ENCODE measurements around the gene RNF17.
"Not testable (repeated sequence)": the region's sequence is repeated elsewhere in the genome, so short reads cannot be mapped to it uniquely, and the experiment has no call there.

The RNF17 gene, protein sequence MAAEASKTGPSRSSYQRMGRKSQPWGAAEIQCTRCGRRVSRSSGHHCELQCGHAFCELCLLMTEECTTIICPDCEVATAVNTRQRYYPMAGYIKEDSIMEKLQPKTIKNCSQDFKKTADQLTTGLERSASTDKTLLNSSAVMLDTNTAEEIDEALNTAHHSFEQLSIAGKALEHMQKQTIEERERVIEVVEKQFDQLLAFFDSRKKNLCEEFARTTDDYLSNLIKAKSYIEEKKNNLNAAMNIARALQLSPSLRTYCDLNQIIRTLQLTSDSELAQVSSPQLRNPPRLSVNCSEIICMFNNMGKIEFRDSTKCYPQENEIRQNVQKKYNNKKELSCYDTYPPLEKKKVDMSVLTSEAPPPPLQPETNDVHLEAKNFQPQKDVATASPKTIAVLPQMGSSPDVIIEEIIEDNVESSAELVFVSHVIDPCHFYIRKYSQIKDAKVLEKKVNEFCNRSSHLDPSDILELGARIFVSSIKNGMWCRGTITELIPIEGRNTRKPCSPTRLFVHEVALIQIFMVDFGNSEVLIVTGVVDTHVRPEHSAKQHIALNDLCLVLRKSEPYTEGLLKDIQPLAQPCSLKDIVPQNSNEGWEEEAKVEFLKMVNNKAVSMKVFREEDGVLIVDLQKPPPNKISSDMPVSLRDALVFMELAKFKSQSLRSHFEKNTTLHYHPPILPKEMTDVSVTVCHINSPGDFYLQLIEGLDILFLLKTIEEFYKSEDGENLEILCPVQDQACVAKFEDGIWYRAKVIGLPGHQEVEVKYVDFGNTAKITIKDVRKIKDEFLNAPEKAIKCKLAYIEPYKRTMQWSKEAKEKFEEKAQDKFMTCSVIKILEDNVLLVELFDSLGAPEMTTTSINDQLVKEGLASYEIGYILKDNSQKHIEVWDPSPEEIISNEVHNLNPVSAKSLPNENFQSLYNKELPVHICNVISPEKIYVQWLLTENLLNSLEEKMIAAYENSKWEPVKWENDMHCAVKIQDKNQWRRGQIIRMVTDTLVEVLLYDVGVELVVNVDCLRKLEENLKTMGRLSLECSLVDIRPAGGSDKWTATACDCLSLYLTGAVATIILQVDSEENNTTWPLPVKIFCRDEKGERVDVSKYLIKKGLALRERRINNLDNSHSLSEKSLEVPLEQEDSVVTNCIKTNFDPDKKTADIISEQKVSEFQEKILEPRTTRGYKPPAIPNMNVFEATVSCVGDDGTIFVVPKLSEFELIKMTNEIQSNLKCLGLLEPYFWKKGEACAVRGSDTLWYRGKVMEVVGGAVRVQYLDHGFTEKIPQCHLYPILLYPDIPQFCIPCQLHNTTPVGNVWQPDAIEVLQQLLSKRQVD (N-terminal part only)
- 0 to 0.07 (median 0) reads per million in 9 experiments for total RNA-seq

DNA sequence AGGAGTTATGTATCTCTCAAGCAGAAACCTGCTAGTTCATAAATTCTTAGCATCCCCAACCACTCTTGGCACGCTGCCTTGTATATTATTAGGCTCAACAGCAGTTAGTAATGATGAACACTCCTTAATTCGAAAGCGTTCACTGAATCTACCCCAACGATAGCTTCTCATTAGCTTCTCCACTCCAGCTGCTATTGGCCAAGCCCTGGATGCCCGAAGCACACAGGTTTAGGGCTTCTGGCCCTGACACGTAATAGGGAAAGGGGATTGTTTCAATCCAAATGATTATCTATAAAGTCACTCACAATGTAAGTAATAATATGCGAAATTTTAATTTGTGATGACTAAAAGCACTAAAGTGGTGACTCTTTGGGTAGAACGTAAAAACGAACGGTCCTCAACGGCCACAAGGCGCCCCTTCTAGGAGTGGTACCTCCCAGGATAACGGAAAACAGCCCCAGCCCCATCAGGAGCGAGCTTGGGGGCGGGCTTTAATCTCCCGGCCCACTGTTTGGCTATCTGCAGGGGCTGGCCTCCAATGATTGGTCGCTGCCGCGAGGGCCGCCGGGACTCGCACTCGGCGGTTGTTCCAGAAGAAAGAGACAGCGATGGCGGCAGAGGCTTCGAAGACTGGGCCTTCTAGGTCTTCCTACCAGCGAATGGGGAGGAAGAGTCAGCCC is at the start of gene RNF17:
RNF17 (plus strand) TSS at position 574 of the 680 bp plus-strand sequence; CDS start at position 609, 35 bp downstream.
- Mint-ChIP-seq H3K4me1 (ENCODE audit: low read depth in 2 of 2) (no peaks in the 10 kb centered on the region), H3K36me3 (ENCODE audit: insufficient read depth) (no peaks in the 10 kb centered on the region), H3K27me3 (peaks cover 0 to 17% of the 10 kb centered on the region in 2 donors), H3K9me3 (no peaks in the 10 kb centered on the region), H3K27ac (no peak within 1 kb of the TSS), H3K4me3 (no peak within 1 kb of the TSS)
- DNase-seq (no peak), ATAC-seq (replicated peaks) (no peak)

DNA sequence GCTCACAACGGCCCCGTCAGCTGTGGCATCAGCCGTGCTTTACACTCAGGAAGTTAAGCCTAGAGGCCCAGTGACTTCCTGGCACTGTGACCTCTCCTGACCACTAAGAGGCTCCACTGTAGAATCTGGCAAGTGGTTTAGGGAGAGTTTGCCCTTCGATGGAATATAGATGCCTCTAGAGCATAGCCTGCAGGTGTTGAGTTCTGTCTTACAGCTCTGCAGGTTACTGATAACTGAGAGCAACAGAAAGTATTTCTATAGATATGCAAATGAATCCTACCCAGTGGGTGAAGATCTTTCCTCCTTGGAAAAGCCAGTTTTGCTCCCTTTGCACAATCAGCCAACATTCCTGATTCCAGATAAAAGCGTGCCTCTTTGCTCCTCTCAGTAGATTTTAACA is 48.0 kb upstream of the RNF17 start:
- DNase-seq, result no peak
- no peak for ATAC-seq (replicated peaks)
- no peak overlapping the region for H3K4me3 Mint-ChIP-seq
- peaks cover 21 to 25% of the 10 kb centered on the region in 2 donors for H3K27me3 Mint-ChIP-seq
- H3K4me1 Mint-ChIP-seq (ENCODE audit: low read depth in 2 of 2), result no peaks in the 10 kb centered on the region
- H3K36me3 Mint-ChIP-seq (ENCODE audit: insufficient read depth), result peaks cover 5% of the 10 kb centered on the region
- no peak overlapping the region for H3K27ac Mint-ChIP-seq
- no peaks in the 10 kb centered on the region for H3K9me3 Mint-ChIP-seq

DNA sequence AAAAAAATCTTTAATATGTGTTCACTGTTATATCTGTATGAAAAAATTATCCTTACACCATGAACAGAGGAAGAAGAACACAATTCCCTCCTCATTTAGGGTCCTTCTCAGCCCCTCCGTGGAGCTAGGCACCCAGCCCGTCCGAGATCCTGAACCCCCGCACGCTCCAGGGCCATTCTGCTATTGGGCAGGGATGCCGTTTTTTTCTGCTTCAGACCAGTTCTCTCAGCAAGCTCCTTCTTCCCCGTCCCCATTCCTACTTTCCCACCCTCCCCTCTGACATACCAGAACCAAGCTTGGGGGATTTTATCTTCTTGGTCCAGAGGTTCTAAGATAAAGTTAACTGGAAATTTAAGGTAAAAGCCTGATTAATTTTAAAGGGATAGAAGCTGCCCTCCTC is 47.5 kb upstream of the RNF17 start:
- Mint-ChIP-seq H3K4me3 (no peak overlapping the region), H3K4me1 (ENCODE audit: low read depth in 2 of 2) (no peaks in the 10 kb centered on the region), H3K9me3 (no peaks in the 10 kb centered on the region), H3K27me3 (peaks cover 25 to 29% of the 10 kb centered on the region in 2 donors), H3K36me3 (ENCODE audit: insufficient read depth) (peaks cover 4% of the 10 kb centered on the region), H3K27ac (no peak overlapping the region)
- no peak for DNase-seq
- ATAC-seq (replicated peaks), result no peak

DNA sequence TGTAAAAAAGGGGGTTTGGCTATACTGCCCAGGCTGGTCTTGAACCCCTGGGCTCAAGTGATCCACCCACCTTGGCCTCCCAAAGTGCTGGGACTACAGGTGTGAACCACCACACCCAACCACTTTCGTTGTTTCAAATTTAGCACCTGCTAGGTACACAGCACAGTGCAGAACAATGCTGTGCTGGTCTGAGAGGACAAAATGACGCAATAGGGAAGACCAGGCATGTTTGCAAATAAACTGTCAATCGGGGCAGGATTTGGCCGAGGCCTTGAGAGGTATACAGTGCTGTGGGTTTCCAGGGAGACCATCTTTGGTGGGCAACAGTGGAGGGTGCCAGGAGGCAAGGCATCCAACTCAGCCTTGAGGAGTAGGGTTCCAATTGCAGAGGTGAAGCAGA is 46.8 kb upstream of the RNF17 start:
- ATAC-seq (replicated peaks) (no peak), DNase-seq (no peak)
- H3K36me3 Mint-ChIP-seq (ENCODE audit: insufficient read depth), result peaks cover 3% of the 10 kb centered on the region
- H3K4me1 Mint-ChIP-seq (ENCODE audit: low read depth in 2 of 2), result no peaks in the 10 kb centered on the region
- H3K4me3 Mint-ChIP-seq, result no peak overlapping the region
- peaks cover 31 to 33% of the 10 kb centered on the region in 2 donors for H3K27me3 Mint-ChIP-seq
- no peaks in the 10 kb centered on the region for H3K9me3 Mint-ChIP-seq
- H3K27ac Mint-ChIP-seq, result no peak overlapping the region

DNA sequence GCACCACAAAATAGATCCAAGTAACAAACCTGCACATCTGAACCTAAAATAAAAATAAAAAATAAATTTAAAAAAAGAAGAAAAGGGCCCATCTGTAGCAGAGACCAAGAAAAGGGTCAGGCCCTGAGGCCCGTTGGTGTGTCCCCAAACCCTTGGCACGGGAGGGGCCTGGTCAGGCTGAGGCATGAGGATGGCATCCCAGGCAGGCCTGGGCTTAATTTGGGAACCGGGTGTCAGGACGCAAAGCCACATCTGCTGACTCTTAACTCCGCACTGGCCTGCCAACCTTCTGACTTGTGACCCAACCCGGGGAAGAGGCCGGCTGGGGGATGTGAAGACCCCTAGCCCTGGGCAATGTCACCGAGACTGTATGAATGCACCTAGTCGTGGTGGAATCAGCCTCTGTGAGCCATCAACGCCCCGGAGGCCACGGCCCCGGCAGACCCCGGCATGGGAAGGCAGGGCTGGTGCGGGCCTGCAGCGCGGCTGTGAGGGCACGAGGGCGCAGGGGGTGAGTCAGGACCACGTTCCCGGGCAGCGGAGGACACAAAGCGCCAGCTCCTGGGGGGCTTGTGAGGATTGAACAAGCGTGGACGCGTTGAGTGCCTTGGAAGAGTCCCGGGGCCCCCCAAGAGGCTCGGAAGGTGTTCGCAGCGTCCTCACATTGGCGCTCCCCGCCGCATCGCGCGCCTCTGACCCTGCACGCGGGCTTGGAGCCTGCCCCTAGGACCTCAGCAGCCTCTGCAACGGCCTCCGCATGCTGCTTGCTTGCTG is 45.6 kb upstream of the RNF17 start:
- no peak for ATAC-seq (replicated peaks)
- H3K4me1 Mint-ChIP-seq (ENCODE audit: low read depth in 2 of 2), result no peaks in the 10 kb centered on the region
- H3K27ac Mint-ChIP-seq, result no peak overlapping the region
- H3K36me3 Mint-ChIP-seq (ENCODE audit: insufficient read depth), result peaks cover 3% of the 10 kb centered on the region
- H3K27me3 Mint-ChIP-seq, result peaks cover 31 to 35% of the 10 kb centered on the region in 2 donors
- no peak overlapping the region for H3K4me3 Mint-ChIP-seq
- H3K9me3 Mint-ChIP-seq, result no peaks in the 10 kb centered on the region
- DNase-seq, result no peak

DNA sequence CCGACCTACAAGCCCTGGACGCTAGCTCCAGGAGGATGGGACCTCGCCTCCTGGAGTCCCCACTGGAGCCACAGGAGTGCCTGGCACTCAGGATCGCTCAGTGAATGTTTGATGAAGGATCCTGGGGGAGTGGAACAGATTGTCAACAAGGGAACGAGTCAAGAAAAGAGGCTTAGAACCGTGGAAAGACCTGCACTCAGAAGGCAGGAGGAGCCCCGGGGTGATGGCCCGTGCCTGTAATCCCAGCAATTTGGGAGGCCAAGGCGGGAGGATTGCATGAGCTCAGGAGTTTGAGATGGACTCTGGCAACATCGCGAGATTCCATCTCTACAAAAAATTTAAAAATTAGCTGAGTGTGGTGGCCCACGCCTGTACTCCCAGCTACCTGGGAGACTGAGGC is 44.8 kb upstream of the RNF17 start:
- no peak overlapping the region for H3K27ac Mint-ChIP-seq
- no peak for ATAC-seq (replicated peaks)

DNA sequence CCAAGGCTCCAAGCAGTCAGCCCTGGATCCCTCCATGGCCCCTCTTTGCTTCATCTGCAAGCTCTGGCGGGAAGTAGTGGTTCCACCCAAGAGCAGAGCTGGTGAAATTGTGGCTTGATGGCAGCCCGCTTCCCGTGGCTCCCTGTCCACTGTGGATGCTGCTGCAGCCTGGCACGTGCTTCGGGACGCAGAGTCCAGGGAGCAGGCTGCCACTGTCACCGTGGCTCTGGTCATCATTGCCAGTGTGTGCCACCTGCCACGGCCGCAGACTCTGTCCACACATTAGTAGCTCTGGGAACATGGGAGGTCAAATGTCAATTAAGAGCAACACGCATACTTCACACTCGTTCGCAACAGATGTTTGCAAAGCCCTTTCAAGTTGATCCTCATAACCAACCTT is 40.8 kb upstream of the RNF17 start:
- no peaks in the 10 kb centered on the region for H3K4me1 Mint-ChIP-seq (ENCODE audit: low read depth in 2 of 2)
- H3K36me3 Mint-ChIP-seq (ENCODE audit: insufficient read depth), result peaks cover 5% of the 10 kb centered on the region
- ATAC-seq (replicated peaks) (no peak), DNase-seq (no peak)
- H3K9me3 Mint-ChIP-seq, result no peaks in the 10 kb centered on the region
- no peak overlapping the region for H3K27ac Mint-ChIP-seq
- H3K27me3 Mint-ChIP-seq, result peaks cover 38 to 49% of the 10 kb centered on the region in 2 donors
- no peak overlapping the region for H3K4me3 Mint-ChIP-seq

More for the DNA sequence above, 44.8 kb upstream of the RNF17 start:
- H3K4me3 Mint-ChIP-seq, result no peak overlapping the region
- DNase-seq, result no peak
- H3K4me1 Mint-ChIP-seq (ENCODE audit: low read depth in 2 of 2), result no peaks in the 10 kb centered on the region
- peaks cover 36 to 40% of the 10 kb centered on the region in 2 donors for H3K27me3 Mint-ChIP-seq
- H3K9me3 Mint-ChIP-seq, result no peaks in the 10 kb centered on the region
- H3K36me3 Mint-ChIP-seq (ENCODE audit: insufficient read depth), result peaks cover 3% of the 10 kb centered on the region

DNA sequence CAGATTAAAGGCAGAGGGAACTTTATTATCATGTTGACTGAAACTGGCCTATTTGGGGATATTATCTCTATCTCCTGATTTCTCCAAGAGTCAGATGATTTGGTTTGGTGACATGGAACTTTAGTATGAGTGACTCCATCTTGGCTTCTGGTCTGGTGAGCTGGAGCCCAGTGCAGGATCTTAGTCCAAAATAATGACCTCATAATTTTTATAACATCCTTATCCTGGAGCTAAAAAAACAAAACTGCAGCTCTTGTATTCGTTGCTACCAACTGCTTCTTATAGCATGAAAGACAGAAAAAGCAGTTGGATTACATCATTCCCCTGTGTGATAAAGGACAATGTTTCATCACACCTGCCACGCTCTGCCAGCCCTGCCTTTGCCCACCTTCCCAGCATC is 39.3 kb upstream of the RNF17 start:
- Mint-ChIP-seq H3K27ac (no peak overlapping the region), H3K27me3 (peaks cover 37% of the 10 kb centered on the region in 2 donors)
- no peak for DNase-seq

DNA sequence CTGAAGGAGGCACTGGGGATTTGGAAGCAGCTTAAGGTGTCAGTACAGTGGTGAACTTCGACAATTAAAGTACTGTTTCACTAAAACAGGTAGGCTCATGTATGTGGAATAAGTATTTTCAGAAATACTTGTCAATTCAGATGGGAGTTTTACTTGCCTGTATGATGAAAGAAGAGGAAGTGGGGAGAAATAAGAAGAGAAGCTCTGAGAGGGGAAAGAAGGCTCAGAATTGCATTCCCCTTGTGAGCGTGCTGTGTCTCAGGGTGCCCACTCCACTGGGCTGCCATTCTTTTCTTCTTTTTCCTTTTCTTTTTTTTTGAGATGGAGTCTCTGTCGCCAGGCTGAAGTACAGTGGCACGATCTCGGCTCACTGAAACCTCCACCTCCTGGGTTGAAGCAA is 38.6 kb upstream of the RNF17 start:
- Mint-ChIP-seq H3K27ac (no peak overlapping the region), H3K4me3 (no peak overlapping the region), H3K36me3 (ENCODE audit: insufficient read depth) (peaks cover 2% of the 10 kb centered on the region), H3K9me3 (no peaks in the 10 kb centered on the region), H3K27me3 (peaks cover 31 to 32% of the 10 kb centered on the region in 2 donors), H3K4me1 (ENCODE audit: low read depth in 2 of 2) (no peaks in the 10 kb centered on the region)
- ATAC-seq (replicated peaks), result no peak
- no peak for DNase-seq

More for the DNA sequence above, 39.3 kb upstream of the RNF17 start:
- no peaks in the 10 kb centered on the region for H3K4me1 Mint-ChIP-seq (ENCODE audit: low read depth in 2 of 2)
- no peaks in the 10 kb centered on the region for H3K9me3 Mint-ChIP-seq
- peaks cover 2% of the 10 kb centered on the region for H3K36me3 Mint-ChIP-seq (ENCODE audit: insufficient read depth)
- no peak for ATAC-seq (replicated peaks)
- H3K4me3 Mint-ChIP-seq, result no peak overlapping the region

DNA sequence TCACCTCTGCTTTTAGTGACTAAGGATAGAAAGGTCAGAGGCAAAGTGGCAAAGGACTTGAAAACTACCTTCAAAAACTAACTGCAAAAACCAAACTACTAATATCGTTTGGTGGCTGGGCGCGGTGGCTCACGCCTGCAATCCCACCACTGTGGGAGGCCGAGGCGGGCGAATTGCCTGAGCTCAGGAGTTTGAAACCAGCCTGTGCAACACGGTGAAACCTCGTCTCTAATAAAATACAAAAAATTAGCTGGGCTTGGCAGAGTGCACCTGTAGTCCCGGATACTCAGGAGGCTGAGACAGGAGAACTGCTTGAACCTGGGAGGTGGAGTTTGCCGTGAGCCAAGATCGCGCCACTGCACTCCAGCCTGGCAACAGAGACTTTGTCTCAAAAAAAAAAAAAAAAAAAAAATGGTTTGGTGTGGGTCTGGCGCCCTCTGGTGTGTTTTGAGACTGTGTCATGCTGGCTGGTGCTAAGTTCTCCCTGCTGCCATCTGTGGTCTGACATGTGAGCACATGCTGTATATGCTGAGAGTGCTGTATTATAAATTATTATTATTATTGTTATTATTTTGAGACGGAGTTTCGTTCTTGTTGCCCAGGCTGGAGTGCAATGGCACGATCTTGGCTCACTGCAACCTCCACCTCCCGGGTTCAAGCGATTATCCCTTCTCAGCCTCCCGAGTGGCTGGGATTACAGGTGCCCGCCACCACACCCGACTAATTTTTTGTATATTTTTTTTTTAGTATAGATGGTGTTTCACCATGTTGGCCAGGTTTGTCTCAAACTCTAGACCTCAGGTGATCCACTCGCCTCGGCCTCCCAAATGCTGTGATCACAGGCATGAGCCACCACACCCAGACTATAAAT is 36.0 kb upstream of the RNF17 start:
- DNase-seq (peak; percentile 63 to 73 (median 65)), ATAC-seq (replicated peaks) (peak; percentile 100)
- Mint-ChIP-seq H3K4me1 (ENCODE audit: low read depth in 2 of 2) (no peaks in the 10 kb centered on the region), H3K36me3 (ENCODE audit: insufficient read depth) (peaks cover 2% of the 10 kb centered on the region), H3K9me3 (peaks cover 0 to 3% of the 10 kb centered on the region in 2 donors), H3K27me3 (peaks cover 27 to 28% of the 10 kb centered on the region in 2 donors), H3K27ac (no peak overlapping the region), H3K4me3 (no peak overlapping the region)

DNA sequence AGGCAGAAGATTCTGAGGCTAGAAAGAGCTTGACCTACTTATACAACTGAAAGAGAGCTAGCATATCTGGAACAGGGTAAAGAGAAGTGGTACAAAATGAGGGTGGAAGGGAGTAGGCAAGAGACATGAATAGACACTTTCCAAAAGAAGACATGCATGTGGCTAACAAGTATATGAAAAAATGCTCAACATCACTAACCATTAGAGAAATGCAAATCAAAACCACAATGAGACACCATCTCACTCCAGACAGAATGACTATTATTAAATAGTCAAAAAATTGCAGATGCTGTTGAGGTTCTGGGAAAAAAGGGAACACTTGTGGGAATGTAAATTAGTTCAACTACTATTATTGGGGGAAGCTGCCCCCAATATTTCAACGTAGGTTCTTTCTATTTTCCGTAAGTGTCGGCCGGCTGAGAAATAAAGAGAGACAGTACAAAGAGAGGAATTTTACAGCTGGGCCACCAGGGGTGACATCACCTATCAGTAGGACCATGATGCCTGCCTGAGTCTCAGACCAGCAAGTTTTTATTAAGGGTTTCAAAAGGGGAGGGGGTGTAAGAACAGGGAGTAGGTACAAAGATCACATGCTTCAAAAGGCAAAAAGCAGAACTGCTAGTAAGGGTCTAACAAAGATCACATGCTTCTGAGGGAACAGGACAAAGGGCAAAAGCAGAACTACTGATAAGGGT is 32.9 kb upstream of the RNF17 start:
- not testable (repeated sequence) for H3K9me3 Mint-ChIP-seq; ATAC-seq (replicated peaks); DNase-seq; H3K4me3 Mint-ChIP-seq; H3K4me1 Mint-ChIP-seq (ENCODE audit: low read depth in 2 of 2); H3K36me3 Mint-ChIP-seq (ENCODE audit: insufficient read depth); H3K27ac Mint-ChIP-seq
- H3K27me3 Mint-ChIP-seq, result peaks cover 15 to 19% of the 10 kb centered on the region in 2 donors

Data from effector memory CD8-positive, alpha-beta T cell (primary cell).